Retinal pigment epithelial cell (primary cell): ENCODE measurements around the gene C22orf42.

Source experiments
- DNase-seq: peaks from one replicate; pipeline ENCODE4 v3.0.0-alpha.2; 2010; ENCODE audit warnings: low read depth
- H3K4me3 ChIP-seq: 2 replicates; pipeline ENCODE4 v1.5.1; 2011; ENCODE audit warnings: mild to moderate bottlenecking, low read length, control low read depth, moderate library complexity
- CTCF ChIP-seq: conservative IDR thresholded peaks from 2 replicates; pipeline ENCODE4 v1.5.1; 2011; ENCODE audit warnings: low read depth, low read length, control low read depth, inconsistent platforms

The C22orf42 gene

GRCh38 chr22:32204856-32205722, 46.0 kb upstream of the C22orf42 start, which contains the start of gene RFPL2:
TSS of gene RFPL2 (minus strand) at chr22:32205073. CDS start at chr22:32202451, 2,622 bp downstream.
- no peak for TF ChIP-seq CTCF
- no peak for DNase-seq
- peak within 1 kb of the TSS; percentile 22 for H3K4me3 ChIP-seq

- no peak for DNase-seq
These were observed 45.1 kb upstream of the C22orf42 start for GRCh38 chr22:32204040-32204855.

GRCh38 chr22:32203181-32204039, 44.3 kb upstream of the C22orf42 start:
- no peak overlapping the region for H3K4me3 ChIP-seq
- no peak for TF ChIP-seq CTCF
- DNase-seq, result no peak

More at GRCh38 chr22:32204040-32204855, 45.1 kb upstream of the C22orf42 start:
- no peak for TF ChIP-seq CTCF
- peak overlapping the region; percentile 22 for H3K4me3 ChIP-seq

- H3K4me3 ChIP-seq, result no peak overlapping the region
These were observed 43.6 kb upstream of the C22orf42 start for GRCh38 chr22:32202539-32203180.

GRCh38 chr22:32202161-32202538, 43.0 kb upstream of the C22orf42 start:
- H3K4me3 ChIP-seq, result no peak overlapping the region
- DNase-seq, result no peak
- no peak for TF ChIP-seq CTCF

More at GRCh38 chr22:32202539-32203180, 43.6 kb upstream of the C22orf42 start:
- no peak for DNase-seq
- TF ChIP-seq CTCF, result peak; percentile 73

GRCh38 chr22:32200752-32201151, 41.6 kb upstream of the C22orf42 start:
- DNase-seq, result no peak
- H3K4me3 ChIP-seq, result no peak overlapping the region
- no peak for TF ChIP-seq CTCF
